IPS DF 6.9 (cell line): ENCODE data around the gene ANLN.
"Not testable (repeated sequence)": the region's sequence is repeated elsewhere in the genome, so short reads cannot be mapped to it uniquely, and the experiment has no call there.

Experiments used
- DNase-seq: peaks from one replicate; pipeline ENCODE4 v3.0.0-alpha.2; 2013; ENCODE audit warnings: low read depth, low spot score
- H3K27ac ChIP-seq: one replicate; pipeline ENCODE4 v1.5.1; 2013; ENCODE audit warnings: low read length, control low read depth
- H3K27me3 ChIP-seq: 2 replicates; pipeline ENCODE4 v1.6.1; 2013; ENCODE audit warnings: mild to moderate bottlenecking, low read length; ENCODE audit not compliant: control insufficient read depth, insufficient read depth
- H3K36me3 ChIP-seq: 2 replicates; pipeline ENCODE4 v1.6.1; 2013; ENCODE audit warnings: low read length; ENCODE audit not compliant: control insufficient read depth, insufficient read depth
- H3K4me1 ChIP-seq: 2 replicates; pipeline ENCODE4 v1.6.1; 2013; ENCODE audit warnings: low read length; ENCODE audit not compliant: control insufficient read depth, insufficient read depth
- H3K4me3 ChIP-seq: 2 replicates; pipeline ENCODE4 v1.5.1; 2013; ENCODE audit warnings: mild to moderate bottlenecking, low read length
- H3K9me3 ChIP-seq: 2 replicates; pipeline ENCODE4 v1.6.1; 2013; ENCODE audit warnings: low read length, inconsistent platforms; ENCODE audit not compliant: control insufficient read depth, insufficient read depth
- WGBS: extraction: QIAGEN DNeasy Blood & Tissue Kit; methylation state at CpG from one replicate; pipeline ENCODE4 v1.1.7; 2013; ENCODE audit warnings: mixed read lengths, missing lambda C conversion rate; ENCODE audit not compliant: insufficient read length, insufficient coverage; 5-methylcytosine and 5-hydroxymethylcytosine counted together

The ANLN gene

DNA sequence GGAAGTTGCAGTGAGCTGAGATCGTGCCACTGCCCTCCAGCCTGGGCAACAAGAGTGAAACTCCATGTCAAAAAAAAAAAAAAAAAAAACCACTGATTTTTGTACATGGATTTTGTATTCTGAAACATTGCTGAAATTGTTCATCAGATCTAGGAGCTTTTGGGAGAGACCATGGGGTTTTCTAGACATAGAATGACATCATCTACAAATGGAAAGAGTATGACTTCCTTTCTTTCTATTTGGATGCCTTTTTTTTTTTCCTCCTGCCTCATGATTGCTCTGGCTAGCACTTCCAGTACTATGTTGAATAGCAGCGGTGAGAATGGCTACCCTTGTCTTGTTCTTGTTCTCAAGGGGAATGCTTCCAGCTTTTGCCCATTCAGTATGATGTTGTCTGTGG is 89.1 kb downstream of the ANLN start:
- no peaks in the 10 kb centered on the region for H3K36me3 ChIP-seq
- no peak overlapping the region for H3K4me3 ChIP-seq
- DNase-seq, result no peak
- H3K9me3 ChIP-seq, result no peaks in the 10 kb centered on the region
- no peak overlapping the region for H3K27ac ChIP-seq
- WGBS, result no CpG with 5 or more reads among the region's 2 CpGs
- H3K27me3 ChIP-seq, result no peaks in the 10 kb centered on the region
- no peaks in the 10 kb centered on the region for H3K4me1 ChIP-seq

DNA sequence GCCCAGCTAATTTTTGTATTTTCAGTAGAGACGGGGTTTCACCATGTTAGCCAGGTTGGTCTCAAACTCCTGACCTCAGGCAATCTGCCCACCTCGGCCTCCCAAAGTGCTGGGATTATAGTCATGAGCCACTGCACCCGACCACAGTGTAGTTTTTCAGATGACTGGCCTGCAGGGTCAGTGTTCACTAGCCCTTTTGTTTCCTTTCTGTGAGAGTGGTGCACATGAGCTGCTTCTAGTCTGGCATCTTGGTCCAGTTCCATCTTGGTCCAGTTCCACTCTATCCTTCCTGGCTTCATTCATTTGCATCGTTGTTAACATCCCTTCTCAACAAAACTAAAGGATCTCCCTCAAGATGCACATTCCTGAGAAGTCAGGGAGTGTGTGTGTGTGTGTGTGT is 94.2 kb downstream of the ANLN start:
- not testable (repeated sequence) for H3K27me3 ChIP-seq, DNase-seq, H3K9me3 ChIP-seq, H3K27ac ChIP-seq, H3K4me1 ChIP-seq, H3K36me3 ChIP-seq, H3K4me3 ChIP-seq
- no CpG with 5 or more reads among the region's 4 CpGs for WGBS

DNA sequence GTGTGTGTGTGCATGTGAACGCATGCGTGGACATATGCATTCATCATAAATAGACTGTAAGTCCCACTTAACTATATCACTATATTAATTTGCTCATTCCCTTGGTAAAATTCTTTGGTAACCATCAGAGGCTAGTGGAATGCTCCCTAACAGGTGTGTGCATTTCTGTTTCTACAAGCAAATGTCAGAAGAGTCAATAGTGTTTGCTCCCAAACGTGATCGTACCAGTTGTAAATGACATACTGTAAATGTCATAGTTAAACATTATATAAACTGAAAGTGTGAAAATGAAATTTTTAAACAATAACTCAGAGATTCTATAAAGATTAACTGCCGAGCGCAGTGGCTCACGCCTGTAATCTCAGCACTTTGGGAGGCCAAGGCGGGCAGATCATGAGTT is 94.6 kb downstream of the ANLN start:
- H3K27me3 ChIP-seq, result no peaks in the 10 kb centered on the region
- H3K27ac ChIP-seq, result no peak overlapping the region
- no peaks in the 10 kb centered on the region for H3K4me1 ChIP-seq
- no peak for DNase-seq
- no peak overlapping the region for H3K4me3 ChIP-seq
- no CpG with 5 or more reads among the region's 8 CpGs for WGBS
- no peaks in the 10 kb centered on the region for H3K36me3 ChIP-seq
- H3K9me3 ChIP-seq, result no peaks in the 10 kb centered on the region

DNA sequence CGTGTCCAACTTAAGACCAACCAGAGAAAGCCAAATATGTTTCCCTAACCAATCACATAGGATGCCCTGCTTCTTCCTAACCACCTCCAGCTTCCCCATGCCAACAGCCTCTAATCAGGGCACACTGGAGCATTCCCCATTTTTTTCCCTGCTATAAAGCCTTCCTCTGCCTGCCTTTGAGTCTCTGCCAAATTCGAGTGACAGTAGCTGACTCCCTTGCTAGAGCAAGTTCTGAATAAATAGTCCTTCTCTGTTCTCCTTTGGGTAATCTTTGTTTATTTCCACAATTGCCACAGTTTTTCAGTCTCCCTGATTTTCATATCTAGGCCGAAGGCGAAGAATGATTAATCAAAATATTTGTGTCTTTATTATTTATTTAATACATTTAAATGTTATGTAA is 96.7 kb downstream of the ANLN start:
- WGBS, result no CpG with 5 or more reads among the region's 4 CpGs
- H3K27ac ChIP-seq, result no peak overlapping the region
- DNase-seq, result no peak

DNA sequence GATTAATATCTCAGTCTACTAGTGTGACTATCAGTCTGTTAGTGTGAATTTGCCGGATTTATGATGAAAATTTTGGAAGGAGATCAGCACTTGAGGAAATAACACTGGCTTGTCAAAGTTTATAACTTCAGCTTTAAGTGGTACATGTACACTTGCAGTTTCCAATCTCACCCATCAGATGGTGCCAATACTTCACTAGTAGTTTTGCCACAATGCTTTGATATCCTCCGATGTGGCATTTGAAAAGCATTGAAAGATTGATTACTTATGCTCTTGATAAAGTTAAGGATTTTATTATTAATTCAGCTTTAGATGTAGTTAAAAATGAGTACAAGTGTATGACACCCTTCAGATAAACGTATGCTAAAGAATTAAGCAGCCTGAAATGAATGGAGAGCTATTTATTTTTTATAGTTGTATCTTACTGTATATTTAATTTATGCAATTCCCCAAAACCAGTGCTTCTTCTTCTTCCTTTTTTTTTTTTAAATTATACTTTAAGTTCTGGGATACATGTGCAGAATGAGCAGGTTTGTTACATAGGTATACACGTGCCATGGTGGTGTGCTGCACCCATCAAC is 98.2 kb downstream of the ANLN start:
- Histone ChIP-seq H3K27me3 (no peaks in the 10 kb centered on the region), H3K9me3 (no peaks in the 10 kb centered on the region), H3K4me3 (no peak overlapping the region), H3K4me1 (no peaks in the 10 kb centered on the region), H3K27ac (no peak overlapping the region), H3K36me3 (no peaks in the 10 kb centered on the region)
- DNase-seq, result no peak
- no CpG with 5 or more reads among the region's 4 CpGs for WGBS

More for the DNA sequence above, 96.7 kb downstream of the ANLN start:
- no peaks in the 10 kb centered on the region for H3K9me3 ChIP-seq
- H3K4me1 ChIP-seq, result no peaks in the 10 kb centered on the region
- no peak overlapping the region for H3K4me3 ChIP-seq
- H3K36me3 ChIP-seq, result no peaks in the 10 kb centered on the region
- H3K27me3 ChIP-seq, result no peaks in the 10 kb centered on the region

DNA sequence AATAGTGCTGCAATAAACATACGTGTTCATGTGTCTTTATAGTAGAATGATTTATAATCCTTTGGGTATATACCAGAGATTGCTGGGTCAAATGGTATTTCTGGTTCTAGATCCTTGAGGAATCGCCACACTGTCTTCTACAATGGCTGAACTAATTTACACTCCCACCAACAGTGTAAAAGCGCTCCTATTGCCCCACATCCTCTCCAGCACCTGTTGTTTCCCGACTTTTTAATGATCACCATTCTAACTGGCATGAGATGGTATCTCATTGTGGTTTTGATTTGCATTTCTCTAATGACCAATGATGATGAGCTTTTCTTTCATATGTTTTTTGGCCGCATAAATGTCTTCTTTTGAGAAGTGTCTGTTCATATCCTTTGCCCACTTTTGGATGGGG is 99.0 kb downstream of the ANLN start:
- not testable (repeated sequence) for H3K36me3 ChIP-seq, H3K27me3 ChIP-seq, H3K4me3 ChIP-seq, H3K4me1 ChIP-seq, DNase-seq, H3K27ac ChIP-seq, H3K9me3 ChIP-seq
- WGBS, result no CpG with 5 or more reads among the region's 5 CpGs

DNA sequence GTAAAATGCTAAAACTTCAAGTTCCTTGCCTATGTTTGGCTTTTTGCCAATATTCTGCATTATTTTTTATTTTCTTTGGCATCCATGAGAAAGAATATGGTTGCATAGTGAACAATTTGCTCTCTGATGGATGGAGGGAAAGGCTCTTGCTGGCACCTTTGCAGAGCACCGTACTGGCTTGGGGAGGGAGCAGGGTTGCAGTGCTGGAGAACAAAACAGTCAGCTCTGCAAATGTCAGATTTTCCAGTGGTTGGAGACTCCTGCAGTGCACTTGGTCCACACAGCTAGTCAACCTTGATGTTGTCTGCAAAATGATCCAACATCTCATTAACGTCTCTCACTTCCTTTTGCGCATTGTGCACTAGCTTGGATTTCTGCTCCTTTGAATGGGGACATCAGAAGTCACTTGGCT is 100.8 kb downstream of the ANLN start:
- no peak for DNase-seq
- H3K4me3 ChIP-seq, result no peak overlapping the region
- WGBS, result no CpG with 5 or more reads among the region's 3 CpGs
- H3K27ac ChIP-seq, result no peak overlapping the region
- no peaks in the 10 kb centered on the region for H3K9me3 ChIP-seq
- no peaks in the 10 kb centered on the region for H3K36me3 ChIP-seq
- H3K27me3 ChIP-seq, result no peaks in the 10 kb centered on the region
- no peaks in the 10 kb centered on the region for H3K4me1 ChIP-seq

DNA sequence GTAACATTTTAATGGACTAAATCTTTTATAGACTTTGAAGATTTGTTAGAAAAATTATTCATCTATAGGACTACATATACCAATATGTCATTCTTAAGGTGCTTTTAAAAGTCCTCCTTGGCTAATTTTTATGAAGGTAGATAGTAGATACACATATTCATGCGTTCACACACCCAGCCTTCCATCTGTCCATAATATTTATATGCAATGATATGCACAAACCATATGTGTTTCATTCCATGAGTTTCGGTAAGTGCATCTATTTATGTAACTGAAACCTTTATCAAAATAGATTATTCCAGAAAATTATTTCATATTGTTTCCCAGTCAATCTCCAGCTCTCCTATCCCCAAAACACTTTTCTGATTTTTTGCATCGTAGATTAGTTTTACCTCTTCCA is 101.7 kb downstream of the ANLN start:
- H3K36me3 ChIP-seq, result no peaks in the 10 kb centered on the region
- no peak for DNase-seq
- WGBS, result no CpG with 5 or more reads among the region's 3 CpGs
- no peak overlapping the region for H3K4me3 ChIP-seq
- H3K27ac ChIP-seq, result no peak overlapping the region
- no peaks in the 10 kb centered on the region for H3K9me3 ChIP-seq
- no peaks in the 10 kb centered on the region for H3K27me3 ChIP-seq
- no peaks in the 10 kb centered on the region for H3K4me1 ChIP-seq

DNA sequence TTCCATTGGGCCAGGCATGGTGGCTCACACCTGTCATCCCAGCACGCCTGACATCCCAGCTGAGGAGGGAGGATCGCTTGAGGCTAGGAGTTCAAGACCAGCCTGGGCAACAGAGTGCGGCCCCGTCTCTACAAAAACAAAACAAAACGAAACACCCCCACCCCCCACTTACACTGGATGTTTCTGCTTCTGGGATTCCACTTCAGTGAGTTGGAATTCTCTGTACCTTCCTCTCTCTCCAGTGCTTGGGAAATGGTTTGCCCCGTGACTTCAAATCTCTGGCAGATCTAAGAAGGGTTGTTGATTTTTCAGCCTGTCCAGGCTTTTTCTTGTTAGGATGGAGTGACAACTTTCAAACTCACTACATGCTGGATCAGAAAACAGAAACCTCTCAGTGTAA is 106.9 kb downstream of the ANLN start:
- DNase-seq, result no peak
- Histone ChIP-seq H3K27ac (no peak overlapping the region), H3K9me3 (no peaks in the 10 kb centered on the region), H3K4me3 (no peak overlapping the region), H3K27me3 (no peaks in the 10 kb centered on the region), H3K36me3 (no peaks in the 10 kb centered on the region), H3K4me1 (peaks cover 2% of the 10 kb centered on the region; the same call in 1 of the 2 replicates)
- no CpG with 5 or more reads among the region's 6 CpGs for WGBS

DNA sequence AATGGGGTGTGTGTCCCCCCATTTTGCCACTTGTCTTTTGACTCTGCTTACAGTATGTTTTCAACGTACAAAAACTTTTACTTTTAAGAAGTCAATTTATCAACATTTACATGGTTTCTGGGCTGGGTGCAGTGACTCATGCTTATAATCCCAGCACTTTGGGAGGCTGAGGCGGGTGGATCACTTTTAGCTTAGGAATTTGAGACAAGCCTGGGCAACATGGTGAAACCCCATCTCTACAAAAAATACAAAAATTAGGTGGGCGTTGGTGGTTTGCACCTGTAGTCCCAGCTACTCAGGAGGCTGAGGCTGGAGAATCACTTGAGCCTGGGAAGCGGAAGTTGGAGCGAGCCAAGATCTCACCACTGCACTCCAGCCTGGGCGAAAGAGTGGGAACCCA is 107.5 kb downstream of the ANLN start:
- not testable (repeated sequence) for H3K27ac ChIP-seq, H3K9me3 ChIP-seq, H3K4me3 ChIP-seq, DNase-seq, H3K4me1 ChIP-seq, H3K36me3 ChIP-seq, H3K27me3 ChIP-seq
- no CpG with 5 or more reads among the region's 6 CpGs for WGBS

DNA sequence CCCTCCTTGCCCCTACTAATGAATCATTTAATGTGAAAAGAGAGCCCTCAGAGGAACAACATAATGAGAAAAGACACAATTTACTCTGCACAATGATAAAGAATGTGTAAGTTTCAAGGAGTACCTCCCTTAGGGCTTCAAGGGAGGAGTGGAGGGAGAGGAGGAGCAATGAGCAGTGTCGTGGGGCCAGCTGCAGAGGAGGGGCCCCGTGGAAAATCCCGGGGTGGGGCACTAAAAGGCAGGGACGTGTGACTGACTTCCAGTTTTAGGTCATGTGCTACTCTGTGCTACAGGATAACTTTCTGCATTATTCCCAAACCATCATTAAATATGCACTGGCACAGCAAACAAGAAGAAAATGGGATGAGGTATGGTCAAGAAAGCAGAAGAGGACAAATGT is 108.1 kb downstream of the ANLN start:
- H3K4me3 ChIP-seq, result no peak overlapping the region
- H3K27me3 ChIP-seq, result no peaks in the 10 kb centered on the region
- WGBS, result no CpG with 5 or more reads among the region's 4 CpGs
- peaks cover 2% of the 10 kb centered on the region; the same call in 1 of the 2 replicates for H3K4me1 ChIP-seq
- no peak for DNase-seq
- H3K36me3 ChIP-seq, result no peaks in the 10 kb centered on the region
- H3K9me3 ChIP-seq, result no peaks in the 10 kb centered on the region
- no peak overlapping the region for H3K27ac ChIP-seq
